ENCODE data around the gene MAML1.

Gene MAML1

DNA sequence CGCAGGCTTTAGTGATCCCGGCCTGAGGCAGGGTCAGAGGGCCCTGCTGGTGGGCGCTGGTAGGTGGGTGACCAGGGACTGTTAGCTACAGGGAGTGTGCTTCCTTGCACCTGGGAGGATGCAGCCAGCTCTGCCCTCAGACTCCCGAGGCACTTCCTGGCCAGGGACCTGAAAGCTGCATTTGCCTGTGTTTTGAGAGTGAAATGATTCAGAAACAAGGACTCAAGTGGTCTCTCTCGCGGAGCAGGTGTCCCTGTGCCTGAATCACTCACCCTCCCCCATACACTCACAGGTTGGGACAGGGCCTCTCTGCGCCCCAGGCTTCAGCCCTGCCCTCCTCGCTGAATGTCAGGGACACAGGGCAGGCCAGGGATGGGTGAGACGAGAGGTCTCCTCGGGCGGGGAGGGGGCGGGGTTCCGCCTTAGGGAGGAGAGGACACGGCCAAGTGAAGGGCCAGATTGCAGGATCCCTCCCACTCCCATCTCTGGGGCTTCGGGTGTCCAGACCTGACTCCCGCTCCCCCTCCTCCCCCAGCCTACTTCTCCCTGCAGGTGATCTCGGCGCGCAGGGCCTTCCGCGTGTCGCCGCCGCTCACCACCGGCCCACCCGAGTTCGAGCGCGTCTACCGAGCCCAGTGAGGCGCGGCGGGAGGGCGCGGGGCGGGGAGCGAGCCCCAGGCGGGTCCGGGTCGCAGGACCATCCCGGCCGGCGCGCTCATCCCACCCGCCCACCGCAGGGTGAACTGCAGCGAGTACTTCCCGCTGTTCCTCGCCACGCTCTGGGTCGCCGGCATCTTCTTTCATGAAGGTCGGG lies 62.6 kb downstream of the MAML1 start:
- Histone ChIP-seq H3K9me3 (ENCODE audit: control extremely low read depth in 1 of 5, control insufficient read depth in 4 of 5, insufficient read depth in 2 of 5, low read depth in 1 of 5, low read length in 4 of 5) (no peaks in the 10 kb centered on the region), H3K4me3 (ENCODE audit: control insufficient read depth in 1 of 7, extremely low read depth in 1 of 7, insufficient read depth in 4 of 7, low read depth in 2 of 7, low read length in 6 of 7) (peak overlapping the region; percentile 11 to 76 (median 66)), H3K4me1 (ENCODE audit: control extremely low read depth in 1 of 4, control insufficient read depth in 4 of 4, insufficient read depth in 4 of 4, low read length in 3 of 4) (peaks cover 5 to 57% (median 54%) of the 10 kb centered on the region in 4 experiments), H3K27me3 (replicated peaks in 2 of 5; ENCODE audit: control insufficient read depth in 4 of 5, insufficient read depth in 5 of 5, low read length in 4 of 5) (no peaks in the 10 kb centered on the region), H3K27ac (ENCODE audit: insufficient read depth in 1 of 2, low read depth in 1 of 2, low read length in 2 of 2, poor library complexity in 1 of 2, severe bottlenecking in 2 of 2) (no peak overlapping the region), H3K36me3 (ENCODE audit: control insufficient read depth in 4 of 4, insufficient read depth in 4 of 4, low read length in 3 of 4) (peaks cover 11 to 33% (median 29%) of the 10 kb centered on the region in 4 experiments)
- 10% methylated on average over 49 of the region's 53 CpGs for WGBS (ENCODE audit: insufficient coverage)
- DNase-seq = no peak
- CTCF ChIA-PET = interaction anchor here (1.0 to 8.3 kb wide), 7 partner anchors 10 to 78 kb away, joined by 3 to 211 read pairs (median 4); no protein-coding TSS in a partner anchor
- POLR2A ChIA-PET = interaction anchor here (0.6 to 4.1 kb wide), 4 partner anchors 25 to 63 kb away, joined by 3 to 16 read pairs (median 8); partner anchors contain the start of genes MAML1 and SQSTM1

DNA sequence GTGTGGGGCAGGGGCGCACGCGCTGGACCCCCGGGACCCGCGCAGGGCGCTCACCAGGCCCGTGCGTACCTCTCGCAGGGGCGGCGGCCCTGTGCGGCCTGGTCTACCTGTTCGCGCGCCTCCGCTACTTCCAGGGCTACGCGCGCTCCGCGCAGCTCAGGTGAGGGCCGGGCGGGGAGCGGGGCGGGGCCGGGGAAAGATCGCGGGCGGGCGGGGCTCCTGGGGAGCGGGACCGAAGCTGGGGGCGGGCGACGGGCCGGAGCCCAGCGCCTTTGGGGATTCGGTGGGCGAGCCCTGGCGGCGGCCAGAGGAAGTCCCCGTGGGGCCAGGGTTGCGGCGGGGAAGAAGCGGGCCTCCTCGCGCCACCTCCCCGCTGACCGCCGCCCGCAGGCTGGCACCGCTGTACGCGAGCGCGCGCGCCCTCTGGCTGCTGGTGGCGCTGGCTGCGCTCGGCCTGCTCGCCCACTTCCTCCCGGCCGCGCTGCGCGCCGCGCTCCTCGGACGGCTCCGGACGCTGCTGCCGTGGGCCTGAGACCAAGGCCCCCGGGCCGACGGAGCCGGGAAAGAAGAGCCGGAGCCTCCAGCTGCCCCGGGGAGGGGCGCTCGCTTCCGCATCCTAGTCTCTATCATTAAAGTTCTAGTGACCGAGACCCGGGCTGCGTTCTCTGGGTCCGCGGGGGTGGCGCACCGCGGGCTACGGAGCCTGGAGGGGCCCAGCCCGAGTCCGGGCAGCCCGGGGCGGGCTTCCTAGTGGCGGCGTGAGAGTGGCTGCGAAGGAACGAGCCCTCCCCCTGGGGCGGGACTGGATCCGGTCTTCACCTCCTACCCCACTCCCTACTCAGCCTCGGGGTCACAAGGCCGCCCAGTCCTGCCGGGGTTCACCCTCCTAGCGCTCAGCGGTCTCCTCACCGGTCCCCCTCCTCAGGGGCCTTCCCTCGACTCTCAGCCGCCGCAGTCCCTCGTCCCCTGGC lies 63.5 kb downstream of the MAML1 start:
- peak; percentile 69 to 89 (median 76) for DNase-seq
- Histone ChIP-seq H3K4me3 (ENCODE audit: control insufficient read depth in 1 of 7, extremely low read depth in 1 of 7, insufficient read depth in 4 of 7, low read depth in 2 of 7, low read length in 6 of 7) (peak overlapping the region; percentile 28 to 76 (median 66)), H3K36me3 (ENCODE audit: control insufficient read depth in 4 of 4, insufficient read depth in 4 of 4, low read length in 3 of 4) (peaks cover 11 to 42% (median 35%) of the 10 kb centered on the region in 4 experiments), H3K4me1 (ENCODE audit: control extremely low read depth in 1 of 4, control insufficient read depth in 4 of 4, insufficient read depth in 4 of 4, low read length in 3 of 4) (peaks cover 5 to 56% (median 54%) of the 10 kb centered on the region in 4 experiments), H3K27me3 (replicated peaks in 2 of 5; ENCODE audit: control insufficient read depth in 4 of 5, insufficient read depth in 5 of 5, low read length in 4 of 5) (no peaks in the 10 kb centered on the region), H3K9me3 (ENCODE audit: control extremely low read depth in 1 of 5, control insufficient read depth in 4 of 5, insufficient read depth in 2 of 5, low read depth in 1 of 5, low read length in 4 of 5) (no peaks in the 10 kb centered on the region), H3K27ac (ENCODE audit: insufficient read depth in 1 of 2, low read depth in 1 of 2, low read length in 2 of 2, poor library complexity in 1 of 2, severe bottlenecking in 2 of 2) (peak overlapping the region in 1 of 2 experiments; percentile 34)
- ChIA-PET CTCF (interaction anchor here (1.0 to 8.3 kb wide), 13 partner anchors 10 to 127 kb away, joined by 3 to 211 read pairs (median 4); no protein-coding TSS in a partner anchor), POLR2A (interaction anchor here (0.6 to 4.1 kb wide), 5 partner anchors 15 to 40 kb away, joined by 3 to 16 read pairs (median 3); partner anchors contain the start of gene SQSTM1)
- WGBS (ENCODE audit: insufficient coverage) = 3% methylated on average over 73 of the region's 113 CpGs

DNA sequence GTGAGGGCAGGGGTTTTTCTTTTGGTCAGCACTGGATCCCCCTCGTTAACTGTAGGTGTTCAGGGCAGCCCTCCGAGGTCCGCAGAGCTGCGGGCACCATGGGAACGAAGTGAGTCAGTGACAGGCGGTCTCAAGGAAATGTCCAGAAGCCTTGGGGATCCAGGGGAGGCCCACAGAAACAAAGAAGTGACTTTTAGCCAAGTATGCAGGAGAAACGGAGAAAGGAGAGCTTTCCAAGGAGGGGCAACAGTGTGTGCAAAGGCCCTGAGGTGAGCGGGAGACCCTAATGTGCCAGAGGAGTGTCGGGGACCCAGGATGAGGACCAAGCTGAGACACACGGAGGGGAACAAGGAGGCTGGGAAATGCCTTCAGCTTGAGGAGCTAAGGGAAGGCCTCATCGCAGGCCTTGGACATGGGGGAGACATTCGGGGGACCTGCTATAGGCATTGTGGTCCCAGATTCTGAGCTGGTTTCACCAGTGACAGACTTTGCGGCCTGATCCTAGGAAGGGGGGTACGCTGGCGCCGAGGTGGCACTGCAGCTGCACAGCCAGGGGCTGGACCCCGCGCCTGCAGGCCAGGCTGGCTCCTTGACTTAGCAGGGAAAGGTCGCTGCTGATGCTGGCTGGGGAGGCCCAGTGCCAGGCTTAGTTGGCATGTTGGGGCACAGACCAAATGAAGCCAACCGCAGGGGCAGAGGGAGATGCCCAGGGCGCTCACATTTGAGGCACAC lies 64.4 kb downstream of the MAML1 start:
- Histone ChIP-seq H3K9me3 (ENCODE audit: control extremely low read depth in 1 of 5, control insufficient read depth in 4 of 5, insufficient read depth in 2 of 5, low read depth in 1 of 5, low read length in 4 of 5) (no peaks in the 10 kb centered on the region), H3K27me3 (replicated peaks in 2 of 5; ENCODE audit: control insufficient read depth in 4 of 5, insufficient read depth in 5 of 5, low read length in 4 of 5) (no peaks in the 10 kb centered on the region), H3K27ac (ENCODE audit: insufficient read depth in 1 of 2, low read depth in 1 of 2, low read length in 2 of 2, poor library complexity in 1 of 2, severe bottlenecking in 2 of 2) (peak overlapping the region in 1 of 2 experiments; percentile 34), H3K4me3 (ENCODE audit: control insufficient read depth in 1 of 7, extremely low read depth in 1 of 7, insufficient read depth in 4 of 7, low read depth in 2 of 7, low read length in 6 of 7) (peak overlapping the region in 5 of 7 experiments; percentile 61 to 76 (median 72)), H3K4me1 (ENCODE audit: control extremely low read depth in 1 of 4, control insufficient read depth in 4 of 4, insufficient read depth in 4 of 4, low read length in 3 of 4) (peaks cover 5 to 55% (median 50%) of the 10 kb centered on the region in 4 experiments), H3K36me3 (ENCODE audit: control insufficient read depth in 4 of 4, insufficient read depth in 4 of 4, low read length in 3 of 4) (peaks cover 11 to 45% (median 36%) of the 10 kb centered on the region in 4 experiments)
- ChIA-PET CTCF (interaction anchor here (0.8 to 8.3 kb wide), 16 partner anchors 9 to 157 kb away, joined by 3 to 211 read pairs (median 4); no protein-coding TSS in a partner anchor), POLR2A (interaction anchor here (0.7 to 1.1 kb wide), 3 partner anchors 9 to 40 kb away, joined by 3 read pairs; no protein-coding TSS in a partner anchor)
- 95% methylated on average over 21 of the region's 21 CpGs for WGBS (ENCODE audit: insufficient coverage)
- DNase-seq = no peak

DNA sequence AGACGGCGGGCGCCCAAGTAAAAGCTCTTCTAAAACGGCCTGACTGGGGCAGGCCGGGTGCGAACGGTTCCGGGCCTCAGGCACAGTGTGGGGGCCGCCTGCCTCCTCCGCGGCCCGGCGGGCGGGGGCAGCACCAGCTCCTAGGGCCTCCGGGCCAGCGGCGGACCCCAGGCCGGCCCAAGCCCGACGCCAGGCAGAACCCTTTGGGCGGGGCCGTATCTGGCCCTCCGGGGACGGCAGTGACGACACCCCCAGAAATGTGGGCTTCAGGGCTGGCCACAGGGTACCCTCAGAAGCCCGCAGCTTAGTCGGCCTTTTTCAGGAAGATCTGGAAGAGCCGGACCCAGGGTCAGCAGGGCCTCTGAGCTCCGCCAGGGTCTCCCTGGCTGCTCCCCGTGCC lies 65.1 kb downstream of the MAML1 start:
- ChIA-PET CTCF (interaction anchor here (1.0 to 8.3 kb wide), 13 partner anchors 10 to 158 kb away, joined by 3 to 211 read pairs (median 4); no protein-coding TSS in a partner anchor), POLR2A (interaction anchor here (1.1 kb wide), 1 partner anchor 39 kb away, joined by 3 read pairs; no protein-coding TSS in a partner anchor)
- H3K4me3 ChIP-seq (ENCODE audit: control insufficient read depth in 1 of 7, extremely low read depth in 1 of 7, insufficient read depth in 4 of 7, low read depth in 2 of 7, low read length in 6 of 7) = no peak overlapping the region
- H3K27me3 ChIP-seq (replicated peaks in 2 of 5; ENCODE audit: control insufficient read depth in 4 of 5, insufficient read depth in 5 of 5, low read length in 4 of 5) = no peaks in the 10 kb centered on the region
- H3K36me3 ChIP-seq (ENCODE audit: control insufficient read depth in 4 of 4, insufficient read depth in 4 of 4, low read length in 3 of 4) = peaks cover 11 to 47% (median 38%) of the 10 kb centered on the region in 4 experiments
- DNase-seq = no peak
- H3K9me3 ChIP-seq (ENCODE audit: control extremely low read depth in 1 of 5, control insufficient read depth in 4 of 5, insufficient read depth in 2 of 5, low read depth in 1 of 5, low read length in 4 of 5) = no peaks in the 10 kb centered on the region
- WGBS (ENCODE audit: insufficient coverage) = 96% methylated on average over 26 of the region's 30 CpGs
- no peak overlapping the region for H3K27ac ChIP-seq (ENCODE audit: insufficient read depth in 1 of 2, low read depth in 1 of 2, low read length in 2 of 2, poor library complexity in 1 of 2, severe bottlenecking in 2 of 2)
- peaks cover 5 to 55% (median 50%) of the 10 kb centered on the region in 4 experiments for H3K4me1 ChIP-seq (ENCODE audit: control extremely low read depth in 1 of 4, control insufficient read depth in 4 of 4, insufficient read depth in 4 of 4, low read length in 3 of 4)

DNA sequence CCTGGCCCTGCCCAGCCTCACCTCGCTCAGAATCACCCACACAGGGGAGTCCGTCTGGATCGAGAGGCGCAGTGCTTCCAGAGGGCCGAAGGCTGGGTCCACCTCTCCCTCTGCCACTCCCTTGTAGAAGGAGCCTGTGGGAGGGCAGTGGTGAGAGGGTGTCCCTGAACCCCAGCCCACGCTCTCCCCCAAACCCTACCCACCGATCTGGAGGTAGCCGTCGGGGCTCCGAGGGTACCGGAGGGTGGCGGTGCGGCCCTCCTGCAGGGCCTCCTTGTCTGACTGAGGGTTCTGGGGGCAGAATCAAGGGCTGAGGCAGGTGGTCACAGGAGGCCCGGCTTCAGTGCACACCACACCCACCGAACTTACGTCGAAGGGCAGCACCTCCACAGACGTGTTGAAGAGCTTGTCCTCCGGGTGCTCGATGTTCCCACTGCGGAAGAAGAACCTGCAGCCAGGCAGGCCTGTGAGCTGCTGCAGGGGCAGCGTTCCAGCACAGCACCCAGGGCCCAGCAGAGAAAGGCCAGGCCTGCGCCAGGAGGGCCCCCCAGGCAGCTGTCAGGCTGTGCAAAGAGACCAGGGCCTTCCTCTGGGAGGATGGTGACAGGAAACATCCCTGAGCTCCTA lies 65.6 kb downstream of the MAML1 start:
- Histone ChIP-seq H3K27me3 (replicated peaks in 2 of 5; ENCODE audit: control insufficient read depth in 4 of 5, insufficient read depth in 5 of 5, low read length in 4 of 5) (no peaks in the 10 kb centered on the region), H3K4me1 (ENCODE audit: control extremely low read depth in 1 of 4, control insufficient read depth in 4 of 4, insufficient read depth in 4 of 4, low read length in 3 of 4) (peaks cover 5 to 55% (median 50%) of the 10 kb centered on the region in 4 experiments), H3K36me3 (ENCODE audit: control insufficient read depth in 4 of 4, insufficient read depth in 4 of 4, low read length in 3 of 4) (peaks cover 11 to 49% (median 38%) of the 10 kb centered on the region in 4 experiments), H3K4me3 (ENCODE audit: control insufficient read depth in 1 of 7, extremely low read depth in 1 of 7, insufficient read depth in 4 of 7, low read depth in 2 of 7, low read length in 6 of 7) (no peak overlapping the region), H3K9me3 (ENCODE audit: control extremely low read depth in 1 of 5, control insufficient read depth in 4 of 5, insufficient read depth in 2 of 5, low read depth in 1 of 5, low read length in 4 of 5) (no peaks in the 10 kb centered on the region), H3K27ac (ENCODE audit: insufficient read depth in 1 of 2, low read depth in 1 of 2, low read length in 2 of 2, poor library complexity in 1 of 2, severe bottlenecking in 2 of 2) (no peak overlapping the region)
- POLR2A ChIA-PET = interaction anchor here (0.7 kb wide), 1 partner anchor 27 kb away, joined by 3 read pairs; no protein-coding TSS in a partner anchor
- CTCF ChIA-PET = interaction anchor here (1.0 to 8.3 kb wide), 9 partner anchors 10 to 159 kb away, joined by 3 to 211 read pairs (median 3); no protein-coding TSS in a partner anchor
- 95% methylated on average over 18 of the region's 23 CpGs for WGBS (ENCODE audit: insufficient coverage)
- no peak for DNase-seq
